HG03095 (cell line): Measurements from ENCODE around the gene LPAR3.
"Not testable (repeated sequence)": the region's sequence is repeated elsewhere in the genome, so short reads cannot be mapped to it uniquely, and the experiment has no call there.

Experiments used
- ATAC-seq: cut with Tn5 transposase; IDR thresholded peaks from one replicate; pipeline ENCODE4 v1.9.1; 2021; ENCODE audit warnings: moderate library complexity; ENCODE audit not compliant: unreplicated experiment

LPAR3 gene

GRCh38 chr1:84907095-84907827, 14.3 kb upstream of the LPAR3 start:
- ATAC-seq = no peak

GRCh38 chr1:84902727-84903126, 9.7 kb upstream of the LPAR3 start:
- ATAC-seq = not testable (repeated sequence)

- no peak for ATAC-seq
Measured at GRCh38 chr1:84899969-84900368, 7.0 kb upstream of the LPAR3 start.

GRCh38 chr1:84896279-84896678, 3.3 kb upstream of the LPAR3 start:
- no peak for ATAC-seq

- ATAC-seq = no peak
Measured at GRCh38 chr1:84890566-84890965, 2.4 kb downstream of the LPAR3 start.

GRCh38 chr1:84889437-84889836, 3.6 kb downstream of the LPAR3 start:
- ATAC-seq = no peak

GRCh38 chr1:84888753-84889152, 4.3 kb downstream of the LPAR3 start:
- ATAC-seq = no peak

- no peak for ATAC-seq
Measured at GRCh38 chr1:84887261-84887934, 5.6 kb downstream of the LPAR3 start.

GRCh38 chr1:84885469-84885868, 7.5 kb downstream of the LPAR3 start:
- no peak for ATAC-seq

GRCh38 chr1:84884671-84885389, 8.2 kb downstream of the LPAR3 start:
- no peak for ATAC-seq

GRCh38 chr1:84883286-84883685, 9.7 kb downstream of the LPAR3 start:
- no peak for ATAC-seq

- ATAC-seq = no peak
Measured at GRCh38 chr1:84877592-84877991, 15.4 kb downstream of the LPAR3 start.

- ATAC-seq = no peak
Measured at GRCh38 chr1:84876353-84876752, 16.7 kb downstream of the LPAR3 start.

GRCh38 chr1:84873366-84873765, 19.6 kb downstream of the LPAR3 start:
- ATAC-seq = no peak

GRCh38 chr1:84872696-84873355, 20.2 kb downstream of the LPAR3 start:
- no peak for ATAC-seq

GRCh38 chr1:84871181-84871580, 21.8 kb downstream of the LPAR3 start:
- no peak for ATAC-seq

- ATAC-seq = no peak
Measured at GRCh38 chr1:84870591-84870990, 22.4 kb downstream of the LPAR3 start.

GRCh38 chr1:84869720-84870119, 23.3 kb downstream of the LPAR3 start:
- ATAC-seq = no peak

- ATAC-seq = peak; percentile 84
Measured at GRCh38 chr1:84862810-84863251, 30.2 kb downstream of the LPAR3 start.

- ATAC-seq = peak; percentile 51
Measured at GRCh38 chr1:84861988-84862644, 30.9 kb downstream of the LPAR3 start.

GRCh38 chr1:84861516-84861915, 31.5 kb downstream of the LPAR3 start:
- ATAC-seq = no peak
